Effector CD4-positive, alpha-beta T cell (primary cell): ENCODE measurements around the gene CENPU.
"Not testable (repeated sequence)": the region's sequence is repeated elsewhere in the genome, so short reads cannot be mapped to it uniquely, and the experiment has no call there.

Experiments used
- DNase-seq: peaks from one replicate; pipeline ENCODE4 v3.0.0-alpha.2; 2020

The CENPU gene

DNA sequence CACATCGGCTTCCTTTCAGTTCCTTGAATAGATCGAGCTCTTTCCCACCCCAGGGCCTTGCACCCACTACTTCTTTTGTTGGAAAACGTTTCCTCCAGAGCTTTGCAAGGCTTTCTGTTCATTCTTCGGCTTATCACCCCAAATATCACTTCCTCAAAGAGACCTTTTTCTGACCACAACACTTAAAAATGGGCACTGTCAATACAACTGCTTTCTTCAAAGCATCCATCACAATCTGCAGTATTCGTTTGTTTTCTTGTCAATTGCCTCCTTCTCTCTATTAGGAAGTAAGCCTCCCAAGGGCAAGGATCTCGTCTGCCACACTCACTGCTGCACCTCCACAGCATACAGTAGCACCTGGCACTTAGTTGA, 17.7 kb upstream of the CENPU start:
- no peak for DNase-seq

DNA sequence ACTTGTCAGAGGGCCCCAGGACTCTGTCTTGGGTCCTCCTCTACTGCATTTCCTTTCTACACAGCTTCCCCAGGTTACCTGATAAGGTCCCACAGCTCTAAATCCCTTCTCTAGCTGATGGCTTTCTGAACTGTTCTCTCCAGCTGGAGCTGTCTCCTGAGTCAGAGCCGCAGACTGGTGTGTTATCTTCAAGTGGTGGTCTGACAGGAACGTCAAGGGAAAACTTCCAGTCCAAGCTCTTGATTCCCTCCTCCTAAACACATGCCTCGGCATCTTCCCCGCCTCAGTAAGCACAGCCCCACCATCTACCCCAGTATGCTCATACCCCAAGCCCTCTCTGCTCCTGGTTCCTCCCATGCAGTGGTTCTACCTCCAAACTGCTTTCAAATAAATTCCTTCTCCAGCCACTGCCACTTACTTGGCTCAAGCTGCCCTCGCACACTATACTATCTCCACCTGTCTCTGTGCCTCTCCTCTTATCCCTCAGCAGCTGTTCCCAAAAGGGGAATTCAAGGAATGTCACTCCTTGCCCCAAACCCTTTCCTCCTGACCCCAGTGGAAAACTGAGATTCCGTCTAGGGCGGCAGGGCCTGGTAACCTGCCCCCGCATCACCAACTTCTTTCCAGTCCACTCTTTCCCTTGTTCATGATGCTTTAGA, 17.2 kb upstream of the CENPU start:
- DNase-seq = no peak

DNA sequence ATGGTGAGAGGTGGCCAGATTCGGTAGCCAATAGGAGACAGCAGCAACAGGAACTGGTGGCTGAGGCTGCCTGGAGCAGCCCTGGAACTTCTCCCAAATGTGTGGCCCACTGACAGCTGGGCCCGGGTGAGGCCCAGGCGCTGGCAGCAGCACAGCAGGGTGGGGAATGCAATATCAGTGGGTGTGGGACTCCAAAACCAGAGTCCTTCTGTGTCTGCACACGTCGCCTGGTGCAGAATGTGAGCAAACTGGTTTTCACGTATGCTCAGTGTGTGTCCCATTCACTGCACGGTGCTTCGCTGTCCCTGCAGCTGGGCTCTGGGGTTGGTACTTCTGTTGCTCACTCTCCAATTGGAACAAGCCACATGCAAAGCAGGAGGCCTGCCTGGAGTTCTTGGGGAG, 14.4 kb upstream of the CENPU start:
- DNase-seq = no peak

DNA sequence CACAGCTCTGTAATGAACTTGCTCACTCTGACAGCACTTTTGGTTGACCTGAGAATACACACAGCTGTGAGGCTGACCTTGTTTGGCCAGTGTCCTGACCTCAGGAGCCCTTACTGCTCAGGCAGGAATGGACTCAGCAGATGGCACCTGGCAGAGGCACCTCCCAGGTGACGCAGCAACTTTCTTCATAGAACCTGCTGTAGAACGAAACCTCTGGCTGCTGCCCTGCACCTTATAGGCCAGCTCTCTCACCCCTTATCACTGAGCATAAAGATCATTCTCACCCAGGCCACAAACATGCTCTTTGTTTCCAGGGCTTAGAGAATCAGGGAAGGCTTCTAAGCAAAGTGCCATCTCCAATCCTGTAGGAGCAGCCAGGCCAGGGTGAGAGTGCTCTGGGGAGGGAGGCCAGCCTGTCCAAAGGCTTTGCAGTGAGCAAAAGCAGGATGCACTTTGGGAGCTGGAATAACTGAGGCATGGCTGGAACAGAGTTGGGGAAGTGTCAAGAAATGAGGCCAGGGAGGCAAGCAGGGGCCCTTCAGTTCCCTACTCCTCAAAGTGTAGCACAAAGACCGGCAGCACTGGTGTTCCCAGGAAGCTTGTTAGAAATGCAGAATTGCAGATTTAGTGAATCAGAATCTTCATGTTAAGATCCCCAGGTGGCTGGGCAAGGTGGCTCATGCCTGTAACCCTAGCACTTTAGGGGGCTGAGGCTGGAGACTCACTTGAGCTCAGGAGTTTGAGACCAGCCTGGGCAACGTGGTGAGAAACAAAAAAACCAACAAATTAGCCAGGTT, 13.3 kb upstream of the CENPU start:
- no peak for DNase-seq

DNA sequence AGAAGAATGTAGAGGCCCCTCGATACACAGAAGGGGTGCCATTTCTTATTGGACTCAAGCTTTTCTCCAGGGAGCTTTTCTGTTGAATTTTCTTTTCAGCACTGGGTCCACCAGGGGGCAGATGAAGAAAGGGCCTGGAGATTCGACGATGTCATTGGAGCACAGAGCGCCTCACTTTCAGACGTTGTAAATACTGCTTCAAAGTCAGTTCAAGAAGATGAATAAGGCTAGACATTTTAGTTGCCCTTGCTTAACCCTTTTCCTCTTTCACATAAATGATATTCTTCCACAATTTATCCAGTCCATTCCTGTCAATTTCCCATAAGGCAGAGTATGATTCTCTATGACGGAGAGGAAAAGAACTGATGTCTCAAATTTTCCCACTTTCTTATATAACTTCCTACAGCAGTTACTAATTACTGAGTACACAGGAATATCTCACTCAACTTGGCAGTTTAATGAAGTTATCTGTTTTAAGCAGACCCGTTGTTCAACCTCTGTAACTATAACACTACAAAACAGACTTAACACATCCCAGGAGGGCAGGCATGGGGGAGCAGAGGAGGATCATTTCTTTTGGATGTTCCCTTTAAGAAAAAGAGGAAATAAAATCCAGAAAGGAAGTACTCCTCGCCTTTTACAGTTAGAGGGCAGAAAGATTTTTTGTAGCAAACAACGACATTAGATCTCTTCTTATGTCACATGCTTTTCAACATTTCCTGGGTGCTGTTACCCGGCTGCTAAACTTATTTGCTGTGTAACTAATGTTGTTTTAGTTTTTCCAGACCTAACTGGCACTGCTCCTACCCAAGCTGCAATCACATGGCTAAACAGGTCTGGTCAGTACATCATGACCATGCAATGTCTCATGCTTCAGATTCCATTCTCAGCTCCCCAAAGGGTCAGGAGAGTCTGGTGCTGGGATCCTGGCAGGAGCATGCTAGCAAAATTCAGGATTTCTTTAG, 12.2 kb upstream of the CENPU start:
- DNase-seq = peak; percentile 55

DNA sequence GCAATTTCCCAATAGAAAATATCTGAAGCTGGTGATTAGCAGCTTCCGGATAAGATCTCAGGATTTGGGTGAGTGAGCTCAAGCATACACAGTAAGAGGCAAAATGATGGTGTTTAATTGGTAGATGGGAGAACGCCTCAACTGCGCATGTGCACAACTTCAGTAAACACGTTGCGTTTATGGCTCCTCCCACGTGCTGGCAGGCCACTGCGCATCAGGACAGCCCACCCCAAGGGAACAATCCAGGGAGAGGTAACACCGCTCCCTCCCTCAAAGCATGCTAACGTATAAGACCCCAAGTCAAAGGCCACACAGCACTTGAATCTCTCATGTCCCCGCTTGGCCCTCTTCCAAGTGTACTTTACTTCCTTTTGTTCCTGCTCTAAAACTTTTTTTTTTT, 10.3 kb upstream of the CENPU start:
- DNase-seq = no peak

DNA sequence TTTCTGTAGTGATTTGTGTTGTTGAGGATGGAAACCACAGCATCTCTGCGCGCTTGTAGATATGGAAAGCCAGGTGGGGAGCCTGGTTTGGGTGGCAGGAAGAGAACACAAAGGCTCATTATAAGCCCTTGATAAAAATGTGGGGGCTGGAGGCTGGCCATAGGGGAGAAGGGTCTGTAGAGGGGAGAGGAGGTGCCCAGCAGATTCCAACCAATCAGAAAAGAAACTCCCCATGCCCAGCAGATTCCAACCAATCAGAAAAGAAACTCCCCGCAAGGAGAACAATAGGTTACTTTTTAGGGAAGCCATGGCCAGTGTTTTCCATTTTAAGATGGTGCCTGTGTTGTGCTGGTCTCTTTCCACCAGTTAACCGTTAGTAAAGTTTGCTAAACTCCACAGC, 9.8 kb upstream of the CENPU start:
- DNase-seq = no peak

DNA sequence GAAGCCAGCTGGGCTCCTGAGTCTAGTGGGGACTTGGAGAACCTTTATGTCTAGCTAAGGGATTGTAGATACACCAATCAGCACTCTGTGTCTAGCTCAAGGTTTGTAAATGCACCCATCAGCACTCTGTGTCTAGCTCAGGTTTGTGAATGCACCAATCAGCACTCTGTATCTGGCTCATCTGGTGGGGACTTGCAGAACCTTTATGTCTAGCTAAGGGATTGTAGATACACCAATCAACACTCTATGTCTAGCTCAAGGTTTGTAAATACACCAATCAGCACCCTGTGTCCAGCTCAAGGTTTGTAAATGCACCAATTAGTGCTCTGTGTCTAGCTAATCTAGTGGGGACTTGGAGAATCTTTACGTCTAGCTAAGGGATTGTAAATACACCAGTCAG, 7.8 kb upstream of the CENPU start:
- DNase-seq = not testable (repeated sequence)

DNA sequence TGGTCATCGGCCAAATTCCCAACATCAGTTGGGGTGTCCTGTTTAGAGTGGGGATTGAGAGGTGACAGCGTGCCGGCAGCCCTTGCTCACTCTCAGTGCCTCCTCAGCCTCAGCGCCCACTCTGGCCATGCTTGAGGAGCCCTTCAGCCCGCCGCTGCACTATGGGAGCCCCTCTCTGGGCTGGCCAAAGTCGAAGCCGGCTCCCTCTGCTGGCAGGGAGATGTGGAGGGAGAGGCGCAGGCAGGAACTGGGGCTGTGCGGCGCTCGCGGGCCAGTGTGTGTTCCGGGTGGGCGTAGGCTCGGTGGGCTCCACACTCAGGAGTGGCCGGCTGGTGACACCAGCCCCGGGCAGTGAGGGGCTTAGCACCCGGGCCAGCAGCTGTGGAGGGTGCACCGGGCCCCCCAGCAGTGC, 7.1 kb upstream of the CENPU start:
- DNase-seq = no peak

DNA sequence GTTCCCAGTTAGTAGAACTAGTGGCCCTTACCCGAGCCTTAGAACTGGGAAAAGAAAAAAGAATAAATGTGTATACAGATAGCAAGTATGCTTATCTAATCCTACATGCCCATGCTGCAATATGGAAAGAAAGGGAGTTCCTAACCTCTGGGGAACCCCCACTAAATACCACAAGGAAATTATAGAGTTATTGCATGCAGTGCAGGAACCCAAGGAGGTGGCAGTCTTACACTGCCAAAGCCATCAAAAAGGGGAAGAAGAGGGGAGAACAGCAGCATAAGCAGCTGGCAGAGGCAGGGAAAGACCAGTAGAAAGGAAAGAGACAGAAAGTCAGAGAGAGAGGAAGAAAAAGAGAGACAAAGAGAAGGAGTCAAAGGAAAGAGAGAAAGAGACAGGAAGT, 5.7 kb upstream of the CENPU start:
- not testable (repeated sequence) for DNase-seq

DNA sequence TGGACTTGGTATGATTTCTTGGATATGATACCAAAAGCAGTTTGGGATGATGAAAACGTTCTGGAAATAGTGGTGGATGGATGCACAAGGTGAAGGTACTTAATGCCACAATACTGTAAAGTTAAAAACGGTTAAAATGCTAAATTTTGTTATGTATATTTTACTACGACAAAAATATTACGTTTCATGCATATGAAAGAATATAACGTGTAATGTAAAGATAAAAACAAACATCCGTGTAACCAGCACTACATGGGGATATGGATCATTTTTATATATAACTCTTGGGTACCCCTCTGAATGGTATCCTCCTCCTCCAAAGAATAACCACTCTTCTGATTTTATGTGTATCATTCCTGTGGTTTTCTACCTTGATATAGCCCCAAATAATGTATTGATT, 862 bp upstream of the CENPU start:
- no peak for DNase-seq

DNA sequence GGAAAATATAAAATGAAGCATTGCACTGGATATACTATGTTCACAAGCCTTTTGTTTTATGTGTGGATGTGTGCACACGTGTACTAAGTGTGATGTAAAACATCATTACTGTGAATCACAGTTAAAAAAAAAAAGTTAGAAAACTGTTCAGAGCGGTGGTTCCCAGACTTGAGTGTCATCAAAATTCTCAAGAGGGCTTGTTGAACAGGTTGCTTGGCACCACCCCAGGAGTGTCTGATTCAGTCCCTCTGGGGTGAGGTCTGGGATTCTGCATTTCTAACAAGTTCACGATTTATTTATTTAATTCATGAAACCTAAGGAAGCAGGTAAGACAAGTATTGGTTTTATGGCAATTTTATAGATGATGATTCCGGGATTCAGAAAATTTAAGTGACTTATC, 1.8 kb downstream of the CENPU start:
- DNase-seq = no peak

DNA sequence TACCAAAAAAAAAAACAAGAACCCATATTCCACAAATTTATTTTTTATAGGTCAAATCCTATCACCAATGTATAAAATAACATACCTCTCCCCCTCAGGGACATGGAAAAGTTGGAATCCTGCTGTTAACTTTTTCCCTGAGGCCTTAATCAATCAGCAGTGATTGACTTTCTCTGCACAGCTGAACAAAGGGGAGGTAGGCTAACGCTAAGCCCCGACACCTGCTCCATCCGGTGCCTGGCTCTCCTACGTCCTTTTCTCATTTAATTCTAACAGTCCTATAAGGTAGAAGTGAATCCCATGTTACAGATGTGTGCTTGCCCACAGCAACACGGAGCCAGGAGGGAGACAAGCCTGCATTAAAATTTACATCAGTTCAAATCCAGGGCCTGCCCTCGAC, 2.8 kb downstream of the CENPU start:
- no peak for DNase-seq

DNA sequence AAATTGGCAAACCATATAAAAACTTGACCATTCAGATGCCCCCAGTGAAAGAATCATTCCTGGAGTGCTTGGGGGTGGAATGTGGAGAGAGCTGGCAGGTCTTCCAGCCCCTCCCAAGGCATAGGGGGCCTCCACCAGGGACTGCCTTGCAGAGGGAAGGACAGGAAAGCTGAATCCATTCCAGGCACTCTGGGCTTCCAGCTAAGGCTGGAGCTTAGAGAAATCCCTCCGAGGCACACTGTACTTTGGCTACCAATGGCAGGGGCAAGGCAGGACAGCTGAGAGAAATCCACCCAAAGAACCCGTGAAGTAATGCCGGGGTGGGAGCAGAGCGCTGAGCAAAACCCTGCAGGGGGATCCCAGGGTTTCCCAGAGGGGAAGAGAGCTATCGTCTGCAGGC, 4.0 kb downstream of the CENPU start:
- no peak for DNase-seq

DNA sequence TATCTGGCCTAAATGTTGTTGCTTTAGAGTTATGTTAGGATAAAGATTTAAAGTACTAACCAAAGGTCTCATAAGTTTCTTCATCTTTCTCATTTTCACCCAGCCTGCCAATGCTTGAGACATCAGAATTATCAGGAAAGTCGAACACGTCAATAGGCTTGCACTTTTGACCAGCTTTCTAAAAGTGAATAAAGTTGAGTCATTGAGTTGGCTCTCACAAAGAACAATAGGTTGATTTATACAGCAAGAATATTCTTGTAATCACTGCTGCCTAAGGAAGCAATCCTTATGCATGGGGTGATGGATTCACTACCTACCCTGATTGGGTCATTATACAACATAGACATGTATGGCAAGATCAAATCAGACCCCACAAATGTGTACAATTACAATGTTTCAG, 5.0 kb downstream of the CENPU start:
- DNase-seq = no peak

DNA sequence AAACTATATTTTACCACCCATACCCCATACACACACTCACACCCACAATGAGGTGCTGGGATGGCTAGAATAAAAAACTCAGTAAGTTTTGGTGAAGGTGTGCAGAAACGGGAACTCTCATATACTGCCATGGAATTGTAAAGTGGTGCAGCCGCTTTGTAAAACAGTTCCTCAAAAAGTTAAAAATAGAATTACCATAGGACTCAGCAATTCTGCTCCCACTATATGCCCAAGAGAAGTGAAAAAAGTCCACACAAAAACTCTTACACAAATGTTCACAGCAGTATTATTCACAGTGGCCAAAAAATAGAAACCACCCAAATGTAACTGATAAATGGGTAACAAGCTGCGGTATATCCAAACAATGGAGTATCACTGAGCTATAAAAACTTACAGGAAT, 6.5 kb downstream of the CENPU start:
- no peak for DNase-seq

DNA sequence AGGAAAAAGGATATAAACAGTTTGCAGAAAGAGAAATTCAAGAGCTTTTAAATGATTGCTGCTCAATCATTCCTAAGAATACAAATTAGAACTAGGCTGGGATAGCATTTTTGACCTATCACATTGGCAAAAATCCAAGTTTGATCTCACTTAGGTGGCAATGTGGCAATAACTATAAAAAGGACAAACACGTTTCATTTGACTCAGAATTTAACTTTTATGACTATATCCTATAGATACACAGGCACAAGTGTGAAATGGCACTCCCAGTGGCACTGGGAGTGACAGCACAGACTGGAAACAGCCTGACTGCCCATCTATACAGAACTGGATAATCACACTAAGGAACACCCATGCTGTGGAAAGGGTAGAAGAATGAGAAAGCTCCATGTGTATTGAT, 11.1 kb downstream of the CENPU start:
- no peak for DNase-seq

DNA sequence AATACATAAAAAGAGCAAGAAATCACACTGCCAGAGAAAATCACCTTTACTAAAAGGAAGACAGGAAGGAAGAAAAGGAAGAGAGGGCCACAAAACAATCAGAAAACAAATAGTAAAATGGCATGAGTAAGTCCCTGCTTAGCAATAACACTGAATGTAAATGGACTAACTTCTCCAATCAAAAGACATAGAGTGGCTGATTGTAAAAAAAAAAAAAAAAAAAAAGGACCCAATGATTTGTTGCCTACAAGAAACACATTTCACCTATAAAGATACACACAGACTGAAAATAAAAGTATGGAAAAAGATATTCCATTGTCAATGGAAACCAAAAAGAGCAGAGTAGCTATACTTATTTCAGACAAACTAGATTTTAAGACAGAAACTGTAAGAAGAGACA, 12.6 kb downstream of the CENPU start:
- no peak for DNase-seq

DNA sequence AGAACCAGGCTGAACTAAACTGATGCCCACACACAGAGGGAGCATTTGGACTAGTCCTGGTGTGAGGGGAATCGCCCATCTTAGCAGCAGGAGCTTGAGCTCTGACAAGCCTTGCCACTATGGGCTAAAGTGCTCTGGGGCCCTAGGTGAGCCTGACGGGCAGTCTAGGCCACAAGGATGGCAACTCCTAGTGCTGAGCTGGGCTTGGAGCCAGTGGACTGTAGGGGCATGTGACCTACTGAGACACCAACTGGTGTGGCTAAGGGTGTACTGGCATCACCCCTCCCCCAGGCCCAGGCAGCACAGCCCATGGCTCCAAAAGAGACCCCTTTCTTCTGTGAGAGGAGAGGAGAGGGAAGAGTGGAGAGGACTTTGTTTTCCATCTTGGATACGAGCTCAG, 14.5 kb downstream of the CENPU start:
- no peak for DNase-seq

DNA sequence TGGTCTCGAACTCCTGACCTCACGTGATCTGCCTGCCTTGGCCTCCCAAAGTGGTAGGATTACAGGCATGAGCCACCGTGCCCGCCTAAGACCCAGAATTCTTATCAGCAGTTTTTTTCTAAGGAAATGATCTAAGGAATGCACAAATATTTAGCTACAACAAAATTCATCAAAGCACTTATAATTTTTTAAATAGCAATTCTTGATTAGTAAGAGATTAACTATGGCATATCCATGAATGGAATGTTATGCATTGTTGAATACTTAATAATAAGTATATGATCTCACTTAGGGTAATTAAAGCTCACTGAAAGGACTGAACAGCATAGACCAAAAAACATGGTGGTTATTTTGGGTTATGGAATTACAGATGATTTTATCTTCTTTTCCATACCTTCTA, 18.4 kb downstream of the CENPU start:
- DNase-seq = no peak

DNA sequence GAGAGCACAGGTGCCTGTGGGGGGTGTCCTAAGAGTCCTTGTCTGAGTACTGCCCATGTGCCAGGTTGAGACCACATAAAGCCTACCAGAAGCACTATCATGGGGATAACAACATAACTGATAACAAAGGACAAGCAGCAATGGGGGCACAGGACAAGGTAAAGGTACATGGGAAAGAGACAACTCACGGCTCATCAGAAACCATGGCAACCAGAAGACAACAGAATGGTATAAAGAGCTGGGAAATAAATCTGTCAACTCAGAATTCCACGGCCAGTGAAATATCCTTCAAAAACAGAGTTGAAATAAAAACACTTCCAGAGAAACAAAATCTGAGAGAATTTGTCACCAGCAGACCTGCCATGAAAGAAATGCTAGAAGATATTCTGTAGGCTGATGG, 20.0 kb downstream of the CENPU start:
- DNase-seq = no peak

DNA sequence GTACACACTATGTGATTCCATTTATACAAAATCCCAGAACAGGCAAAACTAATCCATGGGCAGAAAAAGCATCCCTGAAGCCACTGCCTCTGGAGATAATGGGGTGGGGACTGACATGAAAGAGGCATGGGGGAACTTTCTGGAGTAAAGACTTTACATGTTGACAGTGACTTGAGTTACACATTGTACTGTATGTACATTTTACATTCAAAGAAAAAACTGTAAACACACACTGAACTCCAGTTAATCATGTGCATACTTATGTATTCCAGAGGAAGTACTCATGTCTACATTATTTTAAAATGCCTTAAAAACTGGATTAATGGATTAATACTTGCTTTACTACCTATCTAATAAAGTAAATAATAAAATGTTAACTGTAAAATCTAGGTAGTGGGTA, 21.6 kb downstream of the CENPU start:
- DNase-seq = no peak

DNA sequence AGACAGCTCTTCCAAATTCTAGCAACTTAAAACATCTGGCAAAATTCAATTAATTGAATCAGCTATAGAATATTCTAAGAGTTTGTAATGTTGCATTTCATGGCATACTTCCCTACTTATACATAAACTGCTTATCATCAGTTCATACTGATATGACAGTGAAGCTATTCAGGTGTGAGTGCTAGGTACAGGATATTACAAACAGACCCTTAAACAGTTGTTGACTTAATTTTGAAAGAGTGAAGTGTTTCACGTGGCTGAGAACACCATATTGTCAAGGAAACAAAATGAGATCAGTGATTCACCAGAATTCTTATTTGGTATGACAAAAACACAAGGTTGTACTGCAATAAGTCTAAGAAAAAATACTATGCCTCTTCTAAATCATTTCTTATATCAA, 27.4 kb downstream of the CENPU start:
- DNase-seq = no peak

DNA sequence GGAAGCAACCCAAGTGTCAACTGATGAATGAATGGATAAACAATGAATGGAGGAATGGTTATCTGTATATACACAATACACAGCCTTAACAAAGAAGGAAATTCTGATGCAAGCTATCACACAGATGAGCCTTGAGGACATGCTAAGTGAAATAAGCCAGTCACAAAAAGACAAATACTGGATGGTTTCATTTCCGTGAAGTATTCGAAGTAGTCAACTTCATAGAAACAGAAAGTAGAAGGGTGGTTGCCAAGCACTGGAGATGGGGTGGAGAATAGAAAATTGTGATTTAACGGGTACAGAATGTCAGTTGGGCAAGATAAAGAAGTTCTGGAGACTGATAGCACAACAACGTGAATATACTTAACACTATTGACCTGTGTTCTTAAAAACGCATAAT, 28.2 kb downstream of the CENPU start:
- DNase-seq = no peak
